ENCODE results near the gene SHE. TPM values are rescaled to one million over a fixed set of nuclear protein-coding genes. Genes with fewer than 3 reads are reported as not detected.

SHE gene
- polyA plus RNA-seq, 3 donors: 9.6 to 11.2 (median 10.6) TPM

Other genes with a start within 250 kb of the SHE start
- gene HAX1, start 229.8 kb downstream of the SHE start, polyA plus RNA-seq (ENCODE audit: insufficient read length in 3 of 3): 10 to 100 TPM; 81.7 to 83.6 (median 82.4) TPM
- gene AQP10, start 181.3 kb downstream of the SHE start, polyA plus RNA-seq (ENCODE audit: insufficient read length in 3 of 3): under 1 TPM in 2 of 3 donors, not detected in 1; 0.07 to 0.18 TPM
- 10 to 100 TPM; 24.5 to 26.1 (median 24.6) TPM for gene ATP8B2, start 176.9 kb downstream of the SHE start, polyA plus RNA-seq (ENCODE audit: insufficient read length in 3 of 3)
- 1 to 10 TPM; 6.0 to 7.1 (median 6.2) TPM for gene IL6R, start 97.1 kb downstream of the SHE start, polyA plus RNA-seq (ENCODE audit: insufficient read length in 3 of 3)
- gene TDRD10, start 193 bp downstream of the SHE start, polyA plus RNA-seq (ENCODE audit: insufficient read length in 3 of 3): 1 to 10 TPM in 2 of 3 donors, under 1 TPM in 1; 0.71 to 1.1 (median 1.0) TPM
- gene UBE2Q1, start 56.2 kb upstream of the SHE start, polyA plus RNA-seq (ENCODE audit: insufficient read length in 3 of 3): 100 to 1,000 TPM; 107 to 136 (median 124) TPM
- gene CHRNB2, start 65.4 kb upstream of the SHE start, polyA plus RNA-seq (ENCODE audit: insufficient read length in 3 of 3): under 1 TPM; 0.47 to 0.75 (median 0.47) TPM
- gene ADAR, start 105.8 kb upstream of the SHE start, polyA plus RNA-seq (ENCODE audit: insufficient read length in 3 of 3): 100 to 1,000 TPM; 143 TPM

Data from right renal cortex interstitium (tissue), 3 donors.